GM12801 (cell line): ENCODE measurements around the gene CHN2.

Experiments used
- TF ChIP-seq, protein P1 (sequence below): IDR thresholded peaks from one replicate; pipeline ENCODE4 v1.5.1; 2011; ENCODE audit warnings: control low read depth; ENCODE audit not compliant: insufficient read length; ENCODE audit errors: extremely low read depth

Gene CHN2

DNA sequence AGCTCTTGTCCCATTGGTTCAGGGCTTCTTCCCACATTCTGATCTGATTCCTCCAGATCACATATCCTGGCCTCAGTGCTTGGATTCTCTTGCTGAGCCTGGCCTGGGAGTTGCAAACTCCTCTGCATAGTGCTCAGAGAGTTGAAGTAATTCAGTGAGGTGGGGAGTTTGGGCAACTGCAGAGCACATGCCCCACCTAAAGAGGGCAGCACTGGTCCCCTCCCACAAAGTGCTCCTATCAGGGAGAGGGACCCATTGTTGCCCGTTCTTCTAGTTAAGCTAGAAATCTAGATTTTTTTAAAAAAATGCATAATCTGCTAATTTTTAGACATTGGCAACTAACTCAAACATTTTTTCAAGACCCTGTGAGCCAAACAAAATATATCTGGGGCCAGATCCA is 45.1 kb downstream of the CHN2 start:
- TF ChIP-seq, protein P1, sequence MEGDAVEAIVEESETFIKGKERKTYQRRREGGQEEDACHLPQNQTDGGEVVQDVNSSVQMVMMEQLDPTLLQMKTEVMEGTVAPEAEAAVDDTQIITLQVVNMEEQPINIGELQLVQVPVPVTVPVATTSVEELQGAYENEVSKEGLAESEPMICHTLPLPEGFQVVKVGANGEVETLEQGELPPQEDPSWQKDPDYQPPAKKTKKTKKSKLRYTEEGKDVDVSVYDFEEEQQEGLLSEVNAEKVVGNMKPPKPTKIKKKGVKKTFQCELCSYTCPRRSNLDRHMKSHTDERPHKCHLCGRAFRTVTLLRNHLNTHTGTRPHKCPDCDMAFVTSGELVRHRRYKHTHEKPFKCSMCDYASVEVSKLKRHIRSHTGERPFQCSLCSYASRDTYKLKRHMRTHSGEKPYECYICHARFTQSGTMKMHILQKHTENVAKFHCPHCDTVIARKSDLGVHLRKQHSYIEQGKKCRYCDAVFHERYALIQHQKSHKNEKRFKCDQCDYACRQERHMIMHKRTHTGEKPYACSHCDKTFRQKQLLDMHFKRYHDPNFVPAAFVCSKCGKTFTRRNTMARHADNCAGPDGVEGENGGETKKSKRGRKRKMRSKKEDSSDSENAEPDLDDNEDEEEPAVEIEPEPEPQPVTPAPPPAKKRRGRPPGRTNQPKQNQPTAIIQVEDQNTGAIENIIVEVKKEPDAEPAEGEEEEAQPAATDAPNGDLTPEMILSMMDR = no peak

DNA sequence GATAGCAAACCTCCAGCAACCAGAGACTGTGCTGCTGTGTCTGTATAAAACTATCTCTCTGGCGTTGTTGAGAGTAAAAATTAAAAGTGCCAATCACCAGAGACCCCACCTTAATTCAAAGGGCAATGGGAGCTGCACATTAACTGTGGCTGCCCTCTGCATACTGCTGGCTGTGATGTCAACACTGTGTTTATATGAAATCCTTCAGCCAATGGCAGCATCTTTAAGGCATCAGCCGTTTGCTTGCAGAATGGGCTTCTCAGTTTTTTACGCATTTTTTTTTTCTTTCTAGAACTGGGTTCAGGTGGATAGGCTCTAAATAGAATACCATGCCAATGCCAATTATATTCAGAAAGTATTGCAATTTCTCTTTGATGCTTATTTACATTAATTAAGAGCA is 47.7 kb downstream of the CHN2 start:
- TF ChIP-seq, protein P1 = no peak

DNA sequence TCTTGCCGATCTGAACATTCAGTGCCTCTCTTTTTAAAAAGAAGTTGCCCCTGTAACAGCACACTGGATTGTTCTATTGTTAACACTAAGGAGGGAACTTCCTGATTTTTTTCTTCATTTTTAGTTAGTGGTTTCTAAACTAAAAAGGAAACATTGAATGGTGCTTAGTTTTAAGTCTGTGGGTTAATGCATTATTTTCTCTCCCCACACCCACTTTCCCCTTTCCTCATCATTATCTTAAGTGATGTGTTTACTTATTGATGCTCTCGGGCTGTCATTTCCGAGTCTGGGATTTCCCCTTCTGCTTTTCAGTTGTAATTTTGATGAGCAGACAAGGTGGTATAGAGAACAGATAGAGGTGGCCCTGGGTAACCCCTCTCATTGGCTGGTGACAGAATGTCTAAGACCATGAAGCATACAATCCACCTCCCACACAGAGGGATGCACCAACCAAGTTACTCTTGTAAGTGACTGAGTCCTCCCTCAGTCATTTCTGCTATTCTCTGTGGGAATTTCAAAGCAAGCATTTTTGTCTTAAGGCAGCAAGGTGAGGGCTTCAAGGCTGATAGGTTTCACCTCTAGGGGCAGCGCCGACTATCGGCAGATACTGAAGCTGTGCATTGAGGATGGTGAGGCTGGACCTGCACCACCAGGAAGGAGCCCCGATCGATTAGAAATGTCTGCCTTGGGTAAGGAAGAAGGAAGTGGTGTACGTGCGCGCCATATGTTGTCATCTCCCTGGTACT is 49.5 kb downstream of the CHN2 start:
- TF ChIP-seq, protein P1 = no peak

DNA sequence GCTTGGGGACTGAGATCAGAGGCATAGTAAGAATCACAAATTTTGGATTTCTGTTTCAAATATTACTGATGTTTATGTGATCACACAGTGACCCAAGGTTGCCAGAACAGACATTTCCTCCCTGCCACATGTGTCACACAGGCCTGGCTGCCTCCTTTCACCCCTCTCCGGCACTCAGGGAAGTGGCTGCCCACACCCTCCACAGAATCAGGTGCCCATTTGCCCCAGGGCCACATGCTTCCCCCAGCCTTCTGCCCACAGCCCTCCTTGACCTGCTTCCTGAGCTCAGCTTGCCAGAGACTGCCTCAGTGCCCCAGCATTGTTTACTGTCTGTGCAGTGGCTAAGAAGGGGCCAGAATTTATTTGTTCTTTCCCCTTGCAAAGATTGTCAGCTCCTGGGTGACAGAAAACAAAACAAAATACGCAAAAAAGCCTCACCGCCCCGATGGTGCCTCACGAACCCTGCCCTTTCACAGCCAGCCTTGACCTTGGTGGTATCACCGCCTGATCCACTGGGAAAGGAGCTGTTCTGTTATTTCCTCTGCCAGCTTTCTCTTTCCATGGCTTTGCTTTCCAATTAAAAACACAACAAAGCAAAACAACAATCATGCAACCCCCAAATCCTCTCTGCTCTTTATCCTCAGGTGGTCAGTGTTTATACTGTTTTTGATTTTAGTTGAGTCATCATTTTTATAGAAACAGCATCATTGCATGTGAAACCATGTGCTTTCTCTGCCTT is 52.8 kb downstream of the CHN2 start:
- TF ChIP-seq, protein P1 = no peak

DNA sequence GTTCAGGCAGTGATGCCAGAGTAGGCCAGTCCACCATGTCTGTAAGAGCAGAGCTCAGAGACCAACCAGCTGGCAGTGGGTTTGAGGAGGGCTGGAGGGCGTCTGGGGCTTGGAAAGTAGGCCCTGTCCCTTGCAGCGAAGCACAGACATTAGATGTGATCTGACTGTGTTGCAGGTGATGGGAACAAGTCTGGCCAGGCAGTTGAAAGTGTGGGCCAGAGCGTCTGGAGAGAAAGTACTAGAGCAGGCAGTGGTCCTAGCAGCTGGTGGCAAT is 53.3 kb downstream of the CHN2 start:
- TF ChIP-seq, protein P1 = no peak

DNA sequence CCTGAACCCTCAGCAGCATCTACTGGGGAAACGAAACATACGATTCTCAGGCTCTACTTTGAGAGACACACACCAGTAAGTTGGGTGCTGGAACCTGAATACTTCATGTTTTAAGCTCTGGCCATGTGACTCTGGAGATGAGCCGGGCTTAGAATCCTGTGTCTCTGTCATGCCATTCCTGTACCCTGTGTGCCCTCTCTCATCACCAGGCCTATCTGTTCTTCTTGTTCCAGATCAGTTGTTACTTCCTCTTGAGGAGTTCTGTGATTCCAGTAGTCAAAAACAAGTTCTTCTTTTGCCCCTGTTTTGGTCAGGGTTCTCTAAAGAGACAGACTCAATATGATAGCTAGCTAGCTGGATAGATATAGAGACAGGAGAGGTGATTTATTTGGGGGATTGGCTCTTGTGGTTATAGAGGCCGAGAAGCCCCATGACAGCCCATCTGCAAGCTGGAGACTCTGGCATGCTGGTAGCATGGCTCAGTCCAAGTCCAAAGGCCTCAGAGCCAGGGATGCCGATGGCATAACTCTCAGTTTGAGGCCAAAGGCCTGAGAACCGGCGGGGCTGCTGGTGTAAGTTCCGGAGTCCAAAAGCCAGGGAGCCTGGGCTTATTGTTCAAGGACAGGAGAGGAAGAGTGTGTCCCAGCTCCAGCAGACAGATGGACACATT is 54.3 kb downstream of the CHN2 start:
- TF ChIP-seq, protein P1 = no peak

DNA sequence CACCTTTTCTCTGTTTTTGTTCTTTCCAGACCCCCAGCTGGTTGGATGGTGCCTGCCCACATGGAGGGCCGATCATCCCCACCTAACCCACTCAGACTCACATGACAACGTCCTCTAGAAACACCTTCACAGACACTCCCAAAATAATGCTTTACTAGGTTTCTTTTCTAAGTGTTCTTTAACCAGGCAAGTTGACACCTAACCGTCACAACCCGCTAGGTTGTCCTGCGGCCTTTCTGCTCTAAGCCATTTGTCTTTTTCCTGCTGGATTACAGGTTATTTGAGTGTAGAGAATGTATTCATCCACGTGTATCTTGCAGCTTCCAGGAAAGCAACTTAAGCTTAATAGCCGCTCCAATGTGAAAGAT is 54.8 kb downstream of the CHN2 start:
- TF ChIP-seq, protein P1 = no peak
